Activated CD4-positive, CD25-positive, alpha-beta regulatory T cell treated with anti-CD3 and anti-CD28 coated beads, Interleukin-2, amount 50 U/mL, for 24 hours (primary cell): ENCODE measurements around the gene BBS12.
"Not testable (repeated sequence)": the region's sequence is repeated elsewhere in the genome, so short reads cannot be mapped to it uniquely, and the experiment has no call there.

Experiments
- ATAC-seq, 2 donors: fragments of 150-1000 bp; cut with Tn5 transposase; one replicate each; pipeline ENCODE4 v1.10.0; 2021; ENCODE audit warnings: mild to moderate bottlenecking in 1 of 2, moderate library complexity in 1 of 2

The BBS12 gene

GRCh38 chr4:122766353-122766705, 33.8 kb downstream of the BBS12 start:
- ATAC-seq = no peak

GRCh38 chr4:122766950-122767349, 34.4 kb downstream of the BBS12 start:
- no peak for ATAC-seq

- no peak for ATAC-seq
These were observed 39.2 kb downstream of the BBS12 start for GRCh38 chr4:122771724-122772123.

- ATAC-seq = no peak
These were observed 39.8 kb downstream of the BBS12 start for GRCh38 chr4:122772311-122772710.

- ATAC-seq = no peak
These were observed 40.5 kb downstream of the BBS12 start for GRCh38 chr4:122772986-122773385.

GRCh38 chr4:122775039-122775438, 42.5 kb downstream of the BBS12 start:
- no peak for ATAC-seq

DNA sequence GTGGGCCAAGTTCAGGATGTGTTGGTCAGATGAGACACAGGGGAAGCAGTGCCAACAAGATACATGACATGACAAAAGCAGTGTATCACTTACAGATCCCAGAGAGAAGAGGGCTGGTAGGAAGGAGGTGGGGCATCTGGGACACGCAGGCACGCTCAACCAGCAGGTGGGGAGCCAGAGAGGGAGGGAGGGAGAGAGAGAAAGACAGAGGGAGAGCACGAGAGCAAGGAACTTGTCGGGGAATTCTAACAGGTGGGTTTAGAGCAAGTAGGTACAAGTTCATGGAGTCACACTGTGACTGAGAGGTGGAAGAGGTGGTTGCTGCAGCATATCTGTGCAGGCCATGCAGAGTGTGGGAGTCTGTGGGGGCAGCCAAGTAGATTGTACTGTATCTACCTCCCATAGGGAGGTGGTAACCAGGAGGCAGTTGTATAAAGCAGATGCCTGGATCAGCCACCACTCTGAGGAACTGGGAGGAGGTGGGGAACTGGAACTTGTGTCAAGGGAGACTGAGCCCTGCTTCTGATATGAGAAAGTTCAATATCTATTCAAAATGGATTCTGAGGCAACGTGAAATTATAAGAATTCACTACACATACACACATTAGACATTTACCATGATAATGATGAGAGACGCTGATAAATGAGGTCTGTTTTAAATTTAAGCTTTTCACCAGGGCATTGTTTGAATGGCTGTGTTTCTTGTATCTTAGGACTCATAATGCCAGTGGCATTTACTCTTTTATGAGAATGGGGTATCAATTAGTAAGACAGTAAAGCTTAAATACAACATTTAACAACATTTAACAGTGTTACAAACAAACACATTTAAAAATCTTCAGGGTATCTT, 43.7 kb downstream of the BBS12 start:
- no peak for ATAC-seq

DNA sequence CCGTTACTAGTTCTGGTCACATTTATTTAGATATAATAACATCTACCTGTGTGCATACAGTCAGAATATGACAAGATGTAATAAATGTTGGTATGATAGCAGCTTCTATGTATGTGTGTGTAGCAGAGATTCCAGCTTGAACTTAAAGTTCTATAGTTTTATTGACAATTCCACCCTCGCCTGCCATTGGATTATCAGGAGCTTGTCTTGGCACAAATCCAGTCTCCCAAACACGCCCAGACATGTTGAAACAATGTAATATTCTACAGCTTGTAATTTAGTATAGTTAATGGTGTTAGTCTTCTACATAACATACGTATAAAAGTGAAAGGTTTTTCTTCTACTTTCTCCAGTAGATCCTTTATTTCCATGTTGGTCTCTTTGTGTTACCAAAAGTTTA, 44.4 kb downstream of the BBS12 start:
- ATAC-seq = no peak

- no peak for ATAC-seq
These were observed 45.6 kb downstream of the BBS12 start for GRCh38 chr4:122777846-122778673.

- no peak for ATAC-seq
These were observed 49.0 kb downstream of the BBS12 start for GRCh38 chr4:122781486-122781885.

DNA sequence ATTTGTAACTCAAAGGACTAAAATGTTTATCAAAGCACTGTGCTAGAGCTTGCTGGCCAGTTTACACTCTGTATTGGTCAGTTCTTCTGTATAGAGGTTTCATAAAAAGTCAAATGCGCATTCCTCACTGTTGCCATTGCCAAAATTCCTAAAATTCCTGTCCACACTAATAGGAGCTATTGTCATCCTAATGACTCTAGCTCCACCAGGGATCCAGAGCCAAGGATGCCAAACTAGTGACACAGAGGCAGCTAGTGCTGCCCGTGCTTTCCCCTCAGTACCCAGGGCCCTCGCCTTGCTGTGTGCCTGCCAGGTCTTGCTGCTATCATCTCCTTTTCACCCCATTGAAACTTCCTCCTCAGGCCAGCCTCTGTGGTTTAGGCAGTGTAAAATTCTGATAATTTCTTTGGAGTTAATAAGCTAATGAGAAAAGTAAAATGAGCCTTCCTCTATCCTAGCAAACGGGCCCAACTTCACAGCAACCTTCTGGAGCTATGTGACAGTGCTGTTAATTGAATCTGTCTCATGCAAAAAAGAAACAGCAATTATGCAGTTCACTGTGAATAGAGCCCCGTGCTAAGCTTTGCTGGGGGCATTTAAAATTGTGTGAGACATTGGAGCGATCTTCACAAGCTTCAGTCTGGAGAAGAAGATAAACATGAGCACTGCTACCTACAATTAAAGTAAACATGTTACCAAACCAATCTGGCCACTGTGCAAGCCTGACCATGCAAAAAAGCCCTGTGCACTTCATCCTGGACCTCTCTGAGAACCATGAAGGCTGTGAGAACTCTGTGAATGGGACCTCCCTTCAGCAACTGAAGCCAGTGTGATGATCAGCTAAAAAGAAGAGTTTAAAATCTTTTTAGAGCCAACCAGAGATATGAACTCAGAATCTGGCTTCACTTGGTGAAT, 51.1 kb downstream of the BBS12 start:
- no peak for ATAC-seq

- ATAC-seq = no peak
These were observed 51.8 kb downstream of the BBS12 start for GRCh38 chr4:122784261-122784660.

GRCh38 chr4:122785099-122785498, 52.6 kb downstream of the BBS12 start:
- ATAC-seq = no peak

DNA sequence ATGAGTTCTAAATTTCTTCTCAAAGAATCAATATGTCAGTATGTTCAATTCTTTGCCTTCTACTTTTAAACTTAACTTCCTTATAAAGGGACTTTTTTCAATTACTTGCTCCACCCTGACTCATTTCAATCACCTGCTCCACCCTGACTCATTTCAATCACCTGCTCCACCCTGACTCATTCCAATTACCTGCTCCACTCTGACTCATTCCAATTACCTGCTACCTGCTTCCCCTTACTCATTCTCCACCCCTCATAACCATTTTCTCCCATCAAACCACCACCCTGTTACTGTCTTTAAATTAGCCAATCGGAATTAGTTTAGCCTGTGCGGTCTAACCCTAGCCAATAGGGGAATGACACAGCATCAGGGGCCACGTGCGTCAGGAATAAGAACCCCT, 53.8 kb downstream of the BBS12 start:
- ATAC-seq = peak; percentile 48 to 66

DNA sequence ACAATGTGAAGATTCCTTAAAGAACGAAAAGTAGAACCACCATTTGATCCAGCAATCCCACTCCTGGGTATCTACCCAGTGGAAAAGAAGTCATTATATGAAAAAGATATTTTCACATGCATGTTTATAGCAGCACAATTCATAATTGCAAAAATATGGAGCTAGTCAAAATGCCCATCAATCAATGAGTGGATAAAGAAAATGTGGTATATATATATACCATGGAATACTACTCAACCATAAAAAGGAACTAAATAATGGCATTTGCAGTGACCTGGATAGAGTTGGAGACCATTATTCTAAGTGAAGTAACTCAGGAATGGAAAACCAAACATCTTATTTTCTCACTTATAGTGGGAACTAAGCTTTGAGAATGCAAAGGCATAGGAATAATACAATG, 54.4 kb downstream of the BBS12 start:
- ATAC-seq = not testable (repeated sequence)

- no peak for ATAC-seq
These were observed 55.4 kb downstream of the BBS12 start for GRCh38 chr4:122787940-122788339.

GRCh38 chr4:122788935-122789334, 56.4 kb downstream of the BBS12 start:
- ATAC-seq = no peak

- ATAC-seq = no peak
These were observed 61.3 kb downstream of the BBS12 start for GRCh38 chr4:122793811-122794210.
